ENCODE data around the gene DGLUCY. TPM values are rescaled to one million over a fixed set of nuclear protein-coding genes. Genes with fewer than 3 reads are reported as not detected.
"Not testable (repeated sequence)": the region's sequence is repeated elsewhere in the genome, so short reads cannot be mapped to it uniquely, and the experiment has no call there.

Gene DGLUCY
- total and polyA plus RNA-seq, 4 donors: 17.9 to 58.1 (median 24.9) TPM

- H3K36me3 ChIP-seq (ENCODE audit: control insufficient read depth in 4 of 4, insufficient read depth in 3 of 4, low read depth in 1 of 4, low read length in 3 of 4): no peaks in the 10 kb centered on the region
- no peak for DNase-seq (ENCODE audit: low spot score)
- no peaks in the 10 kb centered on the region for H3K27me3 ChIP-seq (ENCODE audit: control insufficient read depth in 4 of 4, insufficient read depth in 4 of 4, low read length in 3 of 4)
- H3K4me1 ChIP-seq (ENCODE audit: control insufficient read depth in 4 of 4, insufficient read depth in 4 of 4, low read length in 3 of 4): peaks cover 0 to 2% (median 0%) of the 10 kb centered on the region in 4 donors
- H3K27ac ChIP-seq (ENCODE audit: low read depth in 1 of 2, low read length in 2 of 2): peak overlapping the region in 1 of 2 donors; percentile 36
- no peak overlapping the region for H3K4me3 ChIP-seq (ENCODE audit: low read depth in 1 of 3, low read length in 3 of 3)
- TF ChIP-seq MAX (IDR thresholded peaks at IDR 0.05) (no peak), EGR1 (IDR thresholded peaks at IDR 0.05; ENCODE audit: low read depth in 2 of 2) (no peak), JUND (IDR thresholded peaks at IDR 0.05) (no peak), NR2F2 (IDR thresholded peaks at IDR 0.05) (no peak)
- no peak overlapping the region for H3K9ac ChIP-seq (ENCODE audit: low read depth in 1 of 2, low read length in 2 of 2)
- H3K9me3 ChIP-seq (ENCODE audit: control insufficient read depth in 4 of 4, low read length in 3 of 4): no peaks in the 10 kb centered on the region
- 82% methylated on average over 9 of the region's 9 CpGs for WGBS
These were observed 131.2 kb downstream of the DGLUCY start for GRCh38 chr14:91245029-91245428.

- H3K4me1 ChIP-seq (ENCODE audit: control insufficient read depth in 4 of 4, insufficient read depth in 4 of 4, low read length in 3 of 4); H3K4me3 ChIP-seq (ENCODE audit: low read depth in 1 of 3, low read length in 3 of 3); H3K36me3 ChIP-seq (ENCODE audit: control insufficient read depth in 4 of 4, insufficient read depth in 3 of 4, low read depth in 1 of 4, low read length in 3 of 4); H3K9me3 ChIP-seq (ENCODE audit: control insufficient read depth in 4 of 4, low read length in 3 of 4); H3K9ac ChIP-seq (ENCODE audit: low read depth in 1 of 2, low read length in 2 of 2); H3K27me3 ChIP-seq (ENCODE audit: control insufficient read depth in 4 of 4, insufficient read depth in 4 of 4, low read length in 3 of 4); DNase-seq (ENCODE audit: low spot score): not testable (repeated sequence)
- peak overlapping the region in 1 of 2 donors; percentile 36 for H3K27ac ChIP-seq (ENCODE audit: low read depth in 1 of 2, low read length in 2 of 2)
- 95% methylated on average over 8 of the region's 8 CpGs for WGBS
These were observed 131.7 kb downstream of the DGLUCY start for GRCh38 chr14:91245616-91246015.

GRCh38 chr14:91246051-91246852, 132.4 kb downstream of the DGLUCY start:
- no peaks in the 10 kb centered on the region for H3K36me3 ChIP-seq (ENCODE audit: control insufficient read depth in 4 of 4, insufficient read depth in 3 of 4, low read depth in 1 of 4, low read length in 3 of 4)
- no peaks in the 10 kb centered on the region for H3K9me3 ChIP-seq (ENCODE audit: control insufficient read depth in 4 of 4, low read length in 3 of 4)
- peaks cover 0 to 6% (median 0%) of the 10 kb centered on the region in 4 donors for H3K4me1 ChIP-seq (ENCODE audit: control insufficient read depth in 4 of 4, insufficient read depth in 4 of 4, low read length in 3 of 4)
- no peak for DNase-seq (ENCODE audit: low spot score)
- WGBS: 94% methylated on average over 15 of the region's 15 CpGs
- H3K27ac ChIP-seq (ENCODE audit: low read depth in 1 of 2, low read length in 2 of 2): no peak overlapping the region
- H3K27me3 ChIP-seq (ENCODE audit: control insufficient read depth in 4 of 4, insufficient read depth in 4 of 4, low read length in 3 of 4): no peaks in the 10 kb centered on the region
- no peak for TF ChIP-seq NR2F2 (IDR thresholded peaks at IDR 0.05)
- no peak overlapping the region for H3K9ac ChIP-seq (ENCODE audit: low read depth in 1 of 2, low read length in 2 of 2)
- H3K4me3 ChIP-seq (ENCODE audit: low read depth in 1 of 3, low read length in 3 of 3): no peak overlapping the region

- 70% methylated on average over 10 of the region's 10 CpGs for WGBS
- no peak for DNase-seq (ENCODE audit: low spot score)
- Histone ChIP-seq H3K27ac (ENCODE audit: low read depth in 1 of 2, low read length in 2 of 2) (peak overlapping the region in 1 of 2 donors; percentile 6), H3K27me3 (ENCODE audit: control insufficient read depth in 4 of 4, insufficient read depth in 4 of 4, low read length in 3 of 4) (no peaks in the 10 kb centered on the region), H3K4me3 (ENCODE audit: low read depth in 1 of 3, low read length in 3 of 3) (no peak overlapping the region), H3K9me3 (ENCODE audit: control insufficient read depth in 4 of 4, low read length in 3 of 4) (no peaks in the 10 kb centered on the region), H3K36me3 (ENCODE audit: control insufficient read depth in 4 of 4, insufficient read depth in 3 of 4, low read depth in 1 of 4, low read length in 3 of 4) (no peaks in the 10 kb centered on the region), H3K9ac (ENCODE audit: low read depth in 1 of 2, low read length in 2 of 2) (no peak overlapping the region), H3K4me1 (ENCODE audit: control insufficient read depth in 4 of 4, insufficient read depth in 4 of 4, low read length in 3 of 4) (peaks cover 4 to 18% (median 5%) of the 10 kb centered on the region in 4 donors)
- TF ChIP-seq RAD21 (IDR thresholded peaks at IDR 0.05): no peak
- no peak for TF ChIP-seq TAF1 (conservative IDR thresholded peaks at IDR 0.05)
- no peak for TF ChIP-seq ATF3 (IDR thresholded peaks at IDR 0.05)
- no peak for TF ChIP-seq MAX (IDR thresholded peaks at IDR 0.05)
- TF ChIP-seq FOXA2 (IDR thresholded peaks at IDR 0.05): no peak
- TF ChIP-seq HNF4G (IDR thresholded peaks at IDR 0.05): no peak
- TF ChIP-seq RXRA (IDR thresholded peaks at IDR 0.05): no peak
- no peak for TF ChIP-seq JUND (IDR thresholded peaks at IDR 0.05)
These were observed 136.2 kb downstream of the DGLUCY start for GRCh38 chr14:91249841-91250616.

All from liver (tissue), 9 donors.